H9 (cell line): ENCODE results near the gene GNAS. TPM values are rescaled to one million over a fixed set of nuclear protein-coding genes. Genes with fewer than 3 reads are reported as not detected.

Source experiments
- DNase-seq: peaks from one replicate; pipeline ENCODE4 v3.0.0-alpha.2; 2017
- H2AFZ ChIP-seq: one replicate; pipeline ENCODE4 v1.6.1; 2013; ENCODE audit warnings: mild to moderate bottlenecking, low read length, control low read depth, moderate library complexity
- H2AK5ac ChIP-seq: 2 replicates; pipeline ENCODE4 v1.6.1; 2013; ENCODE audit warnings: low read length, control low read depth, mixed read lengths; ENCODE audit not compliant: insufficient read length
- H2BK120ac ChIP-seq: one replicate; pipeline ENCODE4 v1.6.1; 2013; ENCODE audit warnings: low read depth, mild to moderate bottlenecking, low read length, control low read depth, inconsistent platforms; ENCODE audit not compliant: poor library complexity, severe bottlenecking
- H2BK12ac ChIP-seq: 2 replicates; pipeline ENCODE4 v1.6.1; 2013; ENCODE audit warnings: low read length, control low read depth, mixed read lengths, low read depth; ENCODE audit not compliant: insufficient read length
- H2BK15ac ChIP-seq: 2 replicates; pipeline ENCODE4 v1.6.1; 2013; ENCODE audit warnings: low read depth, low read length, control low read depth
- H2BK20ac ChIP-seq: one replicate; pipeline ENCODE4 v1.6.1; 2013; ENCODE audit warnings: low read depth, mild to moderate bottlenecking, low read length, control low read depth, inconsistent platforms; ENCODE audit not compliant: poor library complexity, severe bottlenecking
- H2BK5ac ChIP-seq: 2 replicates; pipeline ENCODE4 v1.6.1; 2013; ENCODE audit warnings: low read length, control low read depth, mixed read lengths; ENCODE audit not compliant: insufficient read length
- H3K14ac ChIP-seq: 2 replicates; pipeline ENCODE4 v1.6.1; 2013; ENCODE audit warnings: low read length, control low read depth; ENCODE audit not compliant: insufficient read depth
- H3K18ac ChIP-seq: 2 replicates; pipeline ENCODE4 v1.6.1; 2013; ENCODE audit warnings: low read depth, mild to moderate bottlenecking, mixed read lengths, low read length, control low read depth; ENCODE audit not compliant: insufficient read length
- H3K23ac ChIP-seq: 2 replicates; pipeline ENCODE4 v1.6.1; 2013; ENCODE audit warnings: low read length, control low read depth, mixed read lengths, low read depth; ENCODE audit not compliant: insufficient read length
- H3K23me2 ChIP-seq: 2 replicates; pipeline ENCODE4 v1.6.1; 2013; ENCODE audit warnings: low read depth, mild to moderate bottlenecking, mixed read lengths, low read length, control low read depth; ENCODE audit not compliant: insufficient read length, poor library complexity, severe bottlenecking
- H3K27ac ChIP-seq: 2 replicates; pipeline ENCODE4 v1.5.1; 2013; ENCODE audit warnings: low read length, control low read depth, mixed read lengths, low read depth; ENCODE audit not compliant: insufficient read length
- H3K27me3 ChIP-seq: 2 replicates; pipeline ENCODE4 v1.6.1; 2013; ENCODE audit warnings: low read length, control low read depth, inconsistent platforms; ENCODE audit not compliant: insufficient read depth
- H3K4ac ChIP-seq: 2 replicates; pipeline ENCODE4 v1.6.1; 2013; ENCODE audit warnings: low read depth, mild to moderate bottlenecking, control low read depth, inconsistent platforms, low read length, moderate library complexity
- H3K4me1 ChIP-seq: 2 replicates; pipeline ENCODE4 v1.6.1; 2013; ENCODE audit warnings: low read length, control low read depth, inconsistent platforms; ENCODE audit not compliant: insufficient read depth
- H3K4me2 ChIP-seq: 2 replicates; pipeline ENCODE4 v1.6.1; 2013; ENCODE audit warnings: low read length, control low read depth, mixed read lengths; ENCODE audit not compliant: insufficient read length, insufficient read depth
- H3K56ac ChIP-seq: 2 replicates; pipeline ENCODE4 v1.6.1; 2013; ENCODE audit warnings: low read depth, mild to moderate bottlenecking, mixed read lengths, low read length, control low read depth; ENCODE audit not compliant: insufficient read length
- H3K79me1 ChIP-seq: 2 replicates; pipeline ENCODE4 v1.6.1; 2013; ENCODE audit warnings: low read depth, mild to moderate bottlenecking, moderate library complexity, low read length, control low read depth, inconsistent platforms; ENCODE audit not compliant: insufficient read depth, poor library complexity, severe bottlenecking
- H3K79me2 ChIP-seq: 2 replicates; pipeline ENCODE4 v1.6.1; 2013; ENCODE audit warnings: low read length, control low read depth, inconsistent platforms; ENCODE audit not compliant: insufficient read depth
- H3K9ac ChIP-seq: 2 replicates; pipeline ENCODE4 v1.6.1; 2013; ENCODE audit warnings: low read length, control low read depth, mixed read lengths; ENCODE audit not compliant: insufficient read length; ENCODE audit errors: extremely low read depth
- H3K9me3 ChIP-seq: one replicate; pipeline ENCODE4 v1.6.1; 2013; ENCODE audit warnings: low read depth, low read length, inconsistent platforms; ENCODE audit not compliant: control insufficient read depth
- H3T11ph ChIP-seq: one replicate; pipeline ENCODE4 v1.6.1; 2013; ENCODE audit warnings: mild to moderate bottlenecking, low read length, control low read depth, inconsistent platforms
- H4K20me1 ChIP-seq: one replicate; pipeline ENCODE4 v1.6.1; 2013; ENCODE audit not compliant: control insufficient read depth, insufficient read length, insufficient read depth
- H4K5ac ChIP-seq: 2 replicates; pipeline ENCODE4 v1.6.1; 2013; ENCODE audit warnings: low read depth, mild to moderate bottlenecking, mixed read lengths, low read length, control low read depth; ENCODE audit not compliant: insufficient read length
- H4K8ac ChIP-seq: replicated peaks from 2 replicates; pipeline ENCODE4 v1.6.1; 2013; ENCODE audit warnings: low read length, control low read depth, mixed read lengths, low read depth; ENCODE audit not compliant: insufficient read length
- H4K91ac ChIP-seq: 2 replicates; pipeline ENCODE4 v1.6.1; 2013; ENCODE audit warnings: low read depth, mild to moderate bottlenecking, moderate library complexity, mixed read lengths, low read length, control low read depth; ENCODE audit not compliant: insufficient read length
- H3K27ac Mint-ChIP-seq, 3 experiments: 2 replicates in 2 of 3; 3 replicates in 1 of 3; pipeline ENCODE4 v1.8.0; 2020 to 2021; ENCODE audit warnings: mixed read lengths in 3 of 3, mild to moderate bottlenecking in 1 of 3, moderate library complexity in 1 of 3
- H3K27me3 Mint-ChIP-seq: 2 replicates; pipeline ENCODE4 v1.8.0; 2021; ENCODE audit warnings: low read depth, mild to moderate bottlenecking, moderate library complexity, mixed read lengths
- H3K36me3 Mint-ChIP-seq, 3 experiments: 2 replicates in 2 of 3; 3 replicates in 1 of 3; pipeline ENCODE4 v1.8.0; 2020 to 2021; ENCODE audit warnings: low read depth in 3 of 3, mixed read lengths in 3 of 3; ENCODE audit not compliant: insufficient read depth in 1 of 3
- H3K4me1 Mint-ChIP-seq, 2 experiments: 2 replicates each; pipeline ENCODE4 v1.8.0; 2020; ENCODE audit warnings: mixed read lengths in 2 of 2
- H3K4me3 Mint-ChIP-seq, 2 experiments: 2 replicates in 1 of 2; 3 replicates in 1 of 2; pipeline ENCODE4 v1.8.0; 2020 to 2021; ENCODE audit warnings: mild to moderate bottlenecking in 2 of 2, mixed read lengths in 2 of 2, moderate library complexity in 1 of 2
- H3K9me3 Mint-ChIP-seq, 2 experiments: 2 replicates in 1 of 2; 3 replicates in 1 of 2; pipeline ENCODE4 v1.8.0; 2020; ENCODE audit warnings: mild to moderate bottlenecking in 2 of 2, mixed read lengths in 2 of 2, moderate library complexity in 1 of 2
- CTCF ChIP-seq: fragments of 200-600 bp; sonication (generic); conservative IDR thresholded peaks from 3 replicates; pipeline ENCODE4 v1.8.0; 2021; ENCODE audit warnings: antibody characterized with exemption, mild to moderate bottlenecking
- WGBS: extraction: QIAGEN DNeasy Blood & Tissue Kit; methylation state at CpG from one replicate; pipeline ENCODE4 v1.1.7; 2013; ENCODE audit warnings: missing lambda C conversion rate, low lambda C conversion rate, mixed read lengths; ENCODE audit not compliant: insufficient read length; ENCODE audit errors: extremely low coverage; 5-methylcytosine and 5-hydroxymethylcytosine counted together
- total RNA-seq: library from RNA; stranded (reverse); gene quantifications from 2 replicates; pipeline ENCODE4 v1.2.1, GENCODE V29; 2021

Gene GNAS
- total RNA-seq, 1 experiment from 2014 or later = 920 TPM

- Histone ChIP-seq H3K79me2 (no peaks in the 10 kb centered on the region), H2BK12ac (no peak overlapping the region), H4K91ac (no peak overlapping the region), H3K4me2 (no peak overlapping the region), H3T11ph (no peak overlapping the region), H3K23ac (no peak overlapping the region), H3K9me3 (no peaks in the 10 kb centered on the region), H2AFZ (no peak overlapping the region), H4K8ac (no peak overlapping the region), H3K4me1 (no peaks in the 10 kb centered on the region), H4K5ac (no peak overlapping the region), H2BK15ac (no peak overlapping the region), H3K56ac (no peak overlapping the region), H2BK20ac (no peak overlapping the region), H3K14ac (no peak overlapping the region), H3K27me3 (no peaks in the 10 kb centered on the region), H3K18ac (no peak overlapping the region), H3K9ac (no peak overlapping the region), H2BK120ac (no peak overlapping the region), H3K79me1 (no peaks in the 10 kb centered on the region), H2BK5ac (no peak overlapping the region), H3K23me2 (no peaks in the 10 kb centered on the region), H3K4ac (no peak overlapping the region), H4K20me1 (no peaks in the 10 kb centered on the region), H3K27ac (no peak overlapping the region), H2AK5ac (no peak overlapping the region)
- no peak overlapping the region; a peak in 1 of 7 replicates for H3K27ac Mint-ChIP-seq
- no peak for DNase-seq
- peaks cover 0 to 3% of the 10 kb centered on the region in 2 experiments; a peak in 1 of 5 replicates for H3K9me3 Mint-ChIP-seq
- TF ChIP-seq CTCF = no peak
- no CpG with 5 or more reads among the region's 13 CpGs for WGBS
- H3K27me3 Mint-ChIP-seq = peaks cover 13% of the 10 kb centered on the region
- no peak overlapping the region for H3K4me3 Mint-ChIP-seq
- peaks cover 26 to 31% of the 10 kb centered on the region in 2 experiments for H3K4me1 Mint-ChIP-seq
- peaks cover 2 to 4% (median 3%) of the 10 kb centered on the region in 3 experiments; a peak in 4 of 7 replicates for H3K36me3 Mint-ChIP-seq
These were observed 41.2 kb upstream of the GNAS start for GRCh38 chr20:58811334-58811733.
